LNCaP clone FGC (cell line): ENCODE data around the gene ROS1.

Experiments used
- DNase-seq: peaks from one replicate; pipeline ENCODE4 v3.0.0-alpha.2; 2011; ENCODE audit warnings: low read depth
- H3K4me3 ChIP-seq: 2 replicates; pipeline ENCODE4 v1.5.1; 2011; ENCODE audit warnings: mild to moderate bottlenecking, low read depth, low read length, control low read depth
- TF ChIP-seq, protein P1 (sequence below): IDR thresholded peaks from 2 replicates; pipeline ENCODE4 v1.5.1; 2012; ENCODE audit warnings: mild to moderate bottlenecking; ENCODE audit not compliant: control insufficient read depth, insufficient read depth; ENCODE audit errors: extremely low read depth

Gene ROS1

DNA sequence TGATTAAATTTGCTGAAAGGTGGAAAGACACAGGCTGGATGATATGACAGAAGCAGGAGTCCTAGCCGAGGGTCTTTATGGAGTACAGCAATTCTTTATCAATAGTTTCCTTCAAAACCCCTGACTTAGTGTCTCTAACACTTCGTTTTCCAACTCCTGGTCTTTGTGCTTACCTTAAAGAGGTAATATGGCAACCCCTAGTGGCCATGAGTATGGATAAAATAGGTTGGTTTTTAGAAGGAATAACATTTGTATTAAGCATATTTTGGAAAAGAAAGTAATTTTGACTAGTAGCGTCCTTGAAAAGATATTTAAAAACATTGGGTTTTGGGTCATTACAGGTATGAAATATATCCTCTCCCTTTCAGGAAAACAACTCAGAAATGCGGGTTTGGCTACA is 108.5 kb downstream of the ROS1 start:
- peak; percentile 15 for DNase-seq
- TF ChIP-seq, protein P1, sequence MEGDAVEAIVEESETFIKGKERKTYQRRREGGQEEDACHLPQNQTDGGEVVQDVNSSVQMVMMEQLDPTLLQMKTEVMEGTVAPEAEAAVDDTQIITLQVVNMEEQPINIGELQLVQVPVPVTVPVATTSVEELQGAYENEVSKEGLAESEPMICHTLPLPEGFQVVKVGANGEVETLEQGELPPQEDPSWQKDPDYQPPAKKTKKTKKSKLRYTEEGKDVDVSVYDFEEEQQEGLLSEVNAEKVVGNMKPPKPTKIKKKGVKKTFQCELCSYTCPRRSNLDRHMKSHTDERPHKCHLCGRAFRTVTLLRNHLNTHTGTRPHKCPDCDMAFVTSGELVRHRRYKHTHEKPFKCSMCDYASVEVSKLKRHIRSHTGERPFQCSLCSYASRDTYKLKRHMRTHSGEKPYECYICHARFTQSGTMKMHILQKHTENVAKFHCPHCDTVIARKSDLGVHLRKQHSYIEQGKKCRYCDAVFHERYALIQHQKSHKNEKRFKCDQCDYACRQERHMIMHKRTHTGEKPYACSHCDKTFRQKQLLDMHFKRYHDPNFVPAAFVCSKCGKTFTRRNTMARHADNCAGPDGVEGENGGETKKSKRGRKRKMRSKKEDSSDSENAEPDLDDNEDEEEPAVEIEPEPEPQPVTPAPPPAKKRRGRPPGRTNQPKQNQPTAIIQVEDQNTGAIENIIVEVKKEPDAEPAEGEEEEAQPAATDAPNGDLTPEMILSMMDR = peak; percentile 71
- no peak overlapping the region for H3K4me3 ChIP-seq

DNA sequence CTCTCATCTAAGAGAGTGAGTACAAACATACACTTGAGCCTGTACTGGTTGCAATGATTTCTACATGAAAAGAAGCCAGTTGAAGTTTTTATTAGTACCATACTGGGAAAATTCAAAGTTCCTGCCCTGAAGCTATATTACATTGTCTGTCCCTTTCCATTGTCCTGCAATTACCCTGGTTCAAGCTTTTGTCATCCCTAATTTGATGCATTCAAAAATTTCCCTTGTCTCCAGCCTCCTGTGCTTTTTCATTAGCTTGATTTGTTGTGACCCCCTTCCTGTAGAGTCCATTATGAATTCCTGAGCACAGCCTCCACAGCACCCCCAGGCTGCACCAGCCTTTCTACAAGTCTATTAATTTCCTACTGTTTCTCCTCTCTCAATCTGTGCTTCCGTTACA is 114.0 kb downstream of the ROS1 start:
- no peak for DNase-seq
- TF ChIP-seq, protein P1 = no peak
- no peak overlapping the region for H3K4me3 ChIP-seq

DNA sequence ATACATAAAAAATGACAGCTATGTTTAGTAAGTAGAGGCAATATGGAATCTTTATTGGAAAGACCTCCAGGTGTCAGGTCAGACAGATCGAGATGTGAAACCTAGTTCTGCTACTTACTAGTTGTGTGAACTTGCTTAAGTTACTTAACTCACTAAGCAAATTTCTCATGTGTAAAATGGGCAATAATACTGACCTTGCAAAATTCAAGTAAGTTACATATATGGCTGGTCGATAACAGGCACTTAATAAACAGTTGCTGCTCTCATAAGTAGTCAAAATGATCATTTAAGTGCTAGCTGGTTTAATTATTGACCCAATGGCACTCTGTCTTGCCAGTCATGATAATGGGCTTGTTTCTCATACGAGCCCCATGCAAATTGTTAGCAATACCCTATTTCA is 114.4 kb downstream of the ROS1 start:
- H3K4me3 ChIP-seq = no peak overlapping the region
- TF ChIP-seq, protein P1 = no peak
- no peak for DNase-seq

DNA sequence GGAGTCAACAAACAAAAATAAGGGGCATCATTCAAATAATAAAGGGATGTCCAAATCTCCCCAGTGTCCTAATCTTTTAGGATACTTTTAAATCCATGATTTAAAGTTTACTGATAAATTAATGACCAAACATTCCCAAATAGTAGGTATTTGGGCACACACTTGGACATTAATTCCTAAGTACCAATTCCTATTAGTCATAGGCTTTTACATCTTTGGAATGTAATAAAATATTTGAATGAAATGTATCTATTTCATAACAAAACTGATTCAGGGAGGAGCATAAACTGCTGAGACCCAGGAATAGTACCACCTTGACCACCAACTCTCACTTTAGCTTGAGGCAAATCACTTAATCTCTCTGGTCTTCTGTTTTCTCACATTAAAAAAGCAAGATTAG is 116.1 kb downstream of the ROS1 start:
- TF ChIP-seq, protein P1 = no peak
- no peak for DNase-seq
- H3K4me3 ChIP-seq = no peak overlapping the region

DNA sequence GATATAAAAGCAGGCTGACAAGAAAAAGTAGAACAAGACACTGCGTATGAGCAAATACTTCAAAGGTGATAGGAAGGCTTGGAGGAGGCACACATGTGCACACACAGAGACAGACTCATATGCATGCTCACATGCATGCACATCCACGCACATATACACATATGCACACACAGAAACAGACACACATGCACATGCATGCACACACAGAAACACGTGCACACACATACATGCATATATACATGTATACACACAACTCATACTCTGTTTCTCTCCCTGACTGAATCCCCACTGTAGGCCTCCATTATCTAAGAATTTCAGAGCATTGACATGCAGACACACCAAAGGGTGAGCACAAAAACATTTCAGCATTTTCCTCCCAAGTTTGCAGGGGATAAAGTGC is 116.7 kb downstream of the ROS1 start:
- no peak for DNase-seq
- H3K4me3 ChIP-seq = no peak overlapping the region
- TF ChIP-seq, protein P1 = no peak

DNA sequence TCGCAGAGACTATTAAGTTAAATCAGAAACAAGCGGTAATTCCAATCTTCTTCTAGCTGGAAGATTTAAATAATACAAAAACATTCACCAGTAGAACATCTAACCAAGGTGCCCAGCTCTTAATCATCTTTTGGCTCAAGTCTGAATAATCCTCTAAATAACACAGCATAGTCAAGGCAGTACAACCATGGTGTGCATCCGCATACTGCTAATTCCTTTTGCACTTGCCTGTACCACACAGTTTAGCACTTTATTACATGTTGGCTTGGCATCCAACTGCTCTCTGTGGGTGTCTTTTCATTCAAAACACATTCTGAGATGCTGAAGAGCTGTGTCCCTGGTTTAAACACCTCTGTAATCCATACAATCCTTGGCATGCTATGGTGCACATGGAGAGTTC is 118.1 kb downstream of the ROS1 start:
- DNase-seq = no peak
- H3K4me3 ChIP-seq = no peak overlapping the region
- TF ChIP-seq, protein P1 = no peak

DNA sequence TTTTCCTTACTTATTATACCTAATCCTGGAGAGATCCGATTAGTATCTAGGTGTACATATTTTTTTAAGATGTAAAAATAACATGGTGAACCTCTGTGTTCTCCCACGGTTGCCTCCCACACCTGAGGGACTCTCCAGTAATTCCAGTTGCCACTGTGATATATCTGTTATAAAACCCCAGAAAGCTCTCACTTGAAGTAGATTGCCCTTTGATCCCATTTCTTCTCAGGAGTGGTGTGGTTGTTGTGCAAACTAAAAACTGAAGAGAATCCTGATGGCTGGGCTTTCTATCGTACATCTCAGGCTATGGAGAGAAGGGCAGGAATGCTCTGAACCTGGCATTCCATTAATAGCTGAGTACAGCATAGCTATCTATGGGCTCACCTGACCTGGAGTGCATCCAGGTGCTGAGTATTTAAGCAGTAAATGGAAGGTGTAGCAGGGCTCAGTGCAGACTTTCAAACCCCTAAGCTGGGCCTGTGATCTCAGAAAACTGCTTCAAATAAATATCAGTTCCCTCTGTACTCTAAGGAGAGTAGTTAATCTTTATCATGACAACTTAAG is 119.4 kb downstream of the ROS1 start:
- DNase-seq = no peak
- TF ChIP-seq, protein P1 = no peak
- H3K4me3 ChIP-seq = no peak overlapping the region
